SU-DHL-6 (cell line): Measurements from ENCODE around the gene P2RX3.

ENCODE experiments used
- H2AFZ ChIP-seq: fragments of 200-600 bp; sonication (generic); 2 replicates; pipeline ENCODE4 v1.6.1; 2014; ENCODE audit warnings: low read depth, mild to moderate bottlenecking, moderate library complexity, mixed read lengths, antibody characterized with exemption, low read length; ENCODE audit not compliant: severe bottlenecking
- H3F3A ChIP-seq: fragments of 200-600 bp; shearing (Covaris generic); 2 replicates; pipeline ENCODE4 v1.6.0; 2016; ENCODE audit warnings: antibody characterized with exemption, mild to moderate bottlenecking; ENCODE audit not compliant: insufficient read depth
- H3K27ac ChIP-seq: fragments of 200-600 bp; sonication (generic); 2 replicates; pipeline ENCODE4 v1.5.1; 2016; ENCODE audit warnings: low read depth, mild to moderate bottlenecking, low read length, moderate library complexity, mixed read lengths
- H3K27me3 ChIP-seq: fragments of 200-600 bp; sonication (generic), shearing (Covaris generic); 2 replicates; pipeline ENCODE4 v1.6.0; 2014; ENCODE audit warnings: mild to moderate bottlenecking, low read length
- H3K36me3 ChIP-seq: fragments of 200-600 bp; sonication (generic); 2 replicates; pipeline ENCODE4 v1.6.1; 2014; ENCODE audit warnings: mild to moderate bottlenecking, low read length, mixed read lengths
- H3K4me2 ChIP-seq: fragments of 300-600, 200-600 bp; shearing (Covaris generic), sonication (generic); 2 replicates; pipeline ENCODE4 v1.6.0; 2014; ENCODE audit warnings: low read length, low read depth, mild to moderate bottlenecking; ENCODE audit not compliant: poor library complexity, severe bottlenecking
- H3K4me3 ChIP-seq: fragments of 200-600 bp; sonication (generic); 2 replicates; pipeline ENCODE4 v1.5.1; 2014; ENCODE audit warnings: antibody characterized with exemption, low read length, mild to moderate bottlenecking, mixed read lengths; ENCODE audit not compliant: insufficient read depth, poor library complexity, severe bottlenecking
- H3K79me2 ChIP-seq: fragments of 200-600 bp; sonication (generic); 2 replicates; pipeline ENCODE4 v1.6.1; 2014; ENCODE audit warnings: mild to moderate bottlenecking, low read length, moderate library complexity; ENCODE audit not compliant: insufficient read depth
- H3K9ac ChIP-seq: fragments of 200-600 bp; sonication (generic); 2 replicates; pipeline ENCODE4 v1.7.0; 2014; ENCODE audit warnings: mild to moderate bottlenecking, low read length
- H3K9me2 ChIP-seq: fragments of 200-600 bp; sonication (generic); replicated peaks from 2 replicates; pipeline ENCODE4 v1.6.1; 2014; ENCODE audit warnings: low read length; ENCODE audit not compliant: insufficient read depth
- H3K9me3 ChIP-seq: fragments of 200-600 bp; sonication (generic); 2 replicates; pipeline ENCODE4 v1.6.1; 2014; ENCODE audit warnings: low read length, mixed read lengths; ENCODE audit not compliant: insufficient read depth
- H4K20me1 ChIP-seq: fragments of 200-600 bp; sonication (generic); 2 replicates; pipeline ENCODE4 v1.6.1; 2014; ENCODE audit warnings: low read depth, mild to moderate bottlenecking, antibody characterized with exemption, low read length, moderate library complexity, mixed read lengths
- EZH2phosphoT487 ChIP-seq: fragments of 200-600 bp; sonication (generic), shearing (Covaris generic); conservative IDR thresholded peaks from 2 replicates; pipeline ENCODE4 v1.6.1; 2018; ENCODE audit warnings: mild to moderate bottlenecking, antibody characterized with exemption, low read length, moderate library complexity, mixed read lengths
- TF ChIP-seq, protein P1 (sequence below): fragments of 200-600 bp; sonication (generic); IDR thresholded peaks from one replicate; pipeline ENCODE4 v1.5.1; 2017; ENCODE audit warnings: antibody characterized with exemption, mild to moderate bottlenecking, low read length, moderate library complexity; ENCODE audit not compliant: insufficient read depth, poor library complexity, severe bottlenecking

The P2RX3 gene

DNA sequence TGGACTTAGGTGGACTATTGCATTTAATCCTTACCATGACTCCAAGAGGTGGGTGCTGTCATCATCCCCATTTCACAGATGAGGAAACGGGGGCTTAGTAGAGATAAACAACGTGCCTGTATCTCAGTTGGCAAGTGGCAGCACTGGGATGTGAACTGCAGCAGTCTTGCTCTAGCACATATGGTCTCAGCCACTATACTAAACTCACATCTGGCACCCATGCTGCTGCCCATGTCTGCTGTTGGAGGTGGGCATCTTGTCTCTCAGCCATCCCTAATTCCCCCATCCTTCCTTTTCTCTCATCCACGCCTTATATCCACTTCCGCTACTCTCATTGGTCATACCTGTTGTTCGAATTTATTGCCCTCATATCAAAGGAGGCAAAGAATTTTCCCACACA lies 39.0 kb downstream of the P2RX3 start:
- no peak overlapping the region for H3K4me3 ChIP-seq
- H3F3A ChIP-seq = no peaks in the 10 kb centered on the region
- no peaks in the 10 kb centered on the region for H4K20me1 ChIP-seq
- no peak overlapping the region for H3K27ac ChIP-seq
- no peaks in the 10 kb centered on the region for H3K36me3 ChIP-seq
- no peak overlapping the region for H3K4me2 ChIP-seq
- no peak overlapping the region for H3K9ac ChIP-seq
- no peaks in the 10 kb centered on the region for H3K9me3 ChIP-seq
- H3K27me3 ChIP-seq = no peaks in the 10 kb centered on the region
- H3K79me2 ChIP-seq = no peaks in the 10 kb centered on the region
- no peak for TF ChIP-seq EZH2phosphoT487
- TF ChIP-seq, protein P1, sequence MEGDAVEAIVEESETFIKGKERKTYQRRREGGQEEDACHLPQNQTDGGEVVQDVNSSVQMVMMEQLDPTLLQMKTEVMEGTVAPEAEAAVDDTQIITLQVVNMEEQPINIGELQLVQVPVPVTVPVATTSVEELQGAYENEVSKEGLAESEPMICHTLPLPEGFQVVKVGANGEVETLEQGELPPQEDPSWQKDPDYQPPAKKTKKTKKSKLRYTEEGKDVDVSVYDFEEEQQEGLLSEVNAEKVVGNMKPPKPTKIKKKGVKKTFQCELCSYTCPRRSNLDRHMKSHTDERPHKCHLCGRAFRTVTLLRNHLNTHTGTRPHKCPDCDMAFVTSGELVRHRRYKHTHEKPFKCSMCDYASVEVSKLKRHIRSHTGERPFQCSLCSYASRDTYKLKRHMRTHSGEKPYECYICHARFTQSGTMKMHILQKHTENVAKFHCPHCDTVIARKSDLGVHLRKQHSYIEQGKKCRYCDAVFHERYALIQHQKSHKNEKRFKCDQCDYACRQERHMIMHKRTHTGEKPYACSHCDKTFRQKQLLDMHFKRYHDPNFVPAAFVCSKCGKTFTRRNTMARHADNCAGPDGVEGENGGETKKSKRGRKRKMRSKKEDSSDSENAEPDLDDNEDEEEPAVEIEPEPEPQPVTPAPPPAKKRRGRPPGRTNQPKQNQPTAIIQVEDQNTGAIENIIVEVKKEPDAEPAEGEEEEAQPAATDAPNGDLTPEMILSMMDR = no peak
- H2AFZ ChIP-seq = no peak overlapping the region
- H3K9me2 ChIP-seq = no peaks in the 10 kb centered on the region

DNA sequence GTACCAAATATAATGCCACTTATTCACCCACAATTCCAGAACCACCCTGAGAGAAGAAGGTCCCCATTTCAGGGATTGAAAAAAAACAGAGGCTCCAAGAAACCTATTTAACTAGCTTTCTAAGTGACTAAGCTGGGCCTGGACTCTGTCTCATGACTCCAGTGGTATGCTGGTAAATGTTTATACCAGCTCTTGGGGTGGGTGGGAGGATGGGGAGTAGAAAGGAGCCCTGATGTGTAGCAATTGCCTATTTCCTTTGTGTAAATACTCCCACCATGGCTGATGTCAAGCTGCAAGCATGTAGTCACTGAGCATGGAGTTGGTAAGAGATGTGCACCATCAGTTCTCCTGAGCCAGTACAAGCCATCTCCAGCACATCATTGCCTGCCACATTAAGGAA lies 40.0 kb downstream of the P2RX3 start:
- no peaks in the 10 kb centered on the region for H3K79me2 ChIP-seq
- no peaks in the 10 kb centered on the region for H3K36me3 ChIP-seq
- H3K27me3 ChIP-seq = no peaks in the 10 kb centered on the region
- H2AFZ ChIP-seq = no peak overlapping the region
- H3K9me3 ChIP-seq = no peaks in the 10 kb centered on the region
- no peak overlapping the region for H3K9ac ChIP-seq
- H3K4me3 ChIP-seq = no peak overlapping the region
- H3K4me2 ChIP-seq = no peak overlapping the region
- H4K20me1 ChIP-seq = no peaks in the 10 kb centered on the region
- no peaks in the 10 kb centered on the region for H3K9me2 ChIP-seq
- H3F3A ChIP-seq = no peaks in the 10 kb centered on the region
- no peak for TF ChIP-seq EZH2phosphoT487
- TF ChIP-seq, protein P1 = no peak
- no peak overlapping the region for H3K27ac ChIP-seq

DNA sequence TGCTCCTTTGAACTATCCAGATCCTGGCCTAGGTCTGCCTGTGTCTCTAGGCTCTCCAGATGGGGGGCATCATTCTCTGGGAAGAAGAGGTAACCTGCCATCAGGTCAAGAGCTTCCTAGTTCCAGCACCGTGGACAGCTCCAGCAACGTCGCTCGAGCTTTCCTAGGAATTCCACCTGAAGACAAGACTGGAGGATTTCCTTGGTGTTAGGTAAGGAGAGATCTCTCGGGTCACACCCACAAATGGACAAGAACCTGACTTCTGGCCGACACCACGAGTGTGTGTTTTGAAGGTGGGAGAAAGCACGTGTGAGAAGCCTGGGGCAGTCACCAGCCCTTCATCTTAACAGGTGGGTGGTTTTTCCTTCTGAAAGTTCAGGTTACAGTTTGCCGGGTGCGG lies 41.6 kb downstream of the P2RX3 start:
- Histone ChIP-seq H3K27me3 (no peaks in the 10 kb centered on the region), H3K4me2 (no peak overlapping the region), H2AFZ (no peak overlapping the region), H3F3A (no peaks in the 10 kb centered on the region), H3K9me2 (no peaks in the 10 kb centered on the region), H3K27ac (no peak overlapping the region), H3K79me2 (no peaks in the 10 kb centered on the region), H3K36me3 (no peaks in the 10 kb centered on the region), H3K4me3 (no peak overlapping the region), H3K9ac (no peak overlapping the region), H4K20me1 (no peaks in the 10 kb centered on the region), H3K9me3 (no peaks in the 10 kb centered on the region)
- TF ChIP-seq, protein P1 = no peak
- no peak for TF ChIP-seq EZH2phosphoT487
